HG03196 (cell line): ENCODE results near the gene TIPRL.
"Not testable (repeated sequence)": the region's sequence is repeated elsewhere in the genome, so short reads cannot be mapped to it uniquely, and the experiment has no call there.

ENCODE experiments used
- ATAC-seq: cut with Tn5 transposase; IDR thresholded peaks from one replicate; pipeline ENCODE4 v1.9.1; 2021; ENCODE audit not compliant: unreplicated experiment

Gene TIPRL

GRCh38 chr1:168178638-168179437 lies at the start of gene TIPRL:
Gene TIPRL (plus strand): TSS chr1:168178962. CDS start chr1:168179078, 116 bp downstream.
- peak; percentile 87 for ATAC-seq

GRCh38 chr1:168129933-168130332 lies 48.8 kb upstream of the TIPRL start:
- no peak for ATAC-seq

GRCh38 chr1:168134132-168134531 lies 44.6 kb upstream of the TIPRL start:
- no peak for ATAC-seq

- ATAC-seq, result no peak
Measured at GRCh38 chr1:168134642-168135041, 44.1 kb upstream of the TIPRL start.

GRCh38 chr1:168135116-168135920 lies 43.4 kb upstream of the TIPRL start:
- no peak for ATAC-seq

GRCh38 chr1:168135921-168136708 lies 42.6 kb upstream of the TIPRL start:
- no peak for ATAC-seq

- ATAC-seq, result no peak
Measured at GRCh38 chr1:168136709-168137514, 41.9 kb upstream of the TIPRL start, which contains the start of gene GPR161. Gene GPR161 (minus strand): TSS chr1:168136930. CDS start chr1:168104850, 32,080 bp downstream.

GRCh38 chr1:168137515-168137821 lies 41.3 kb upstream of the TIPRL start:
- ATAC-seq, result no peak

GRCh38 chr1:168138134-168138533 lies 40.6 kb upstream of the TIPRL start:
- ATAC-seq, result no peak

GRCh38 chr1:168139070-168139469 lies 39.7 kb upstream of the TIPRL start:
- no peak for ATAC-seq

GRCh38 chr1:168141871-168142385 lies 36.8 kb upstream of the TIPRL start:
- ATAC-seq, result no peak

- ATAC-seq, result peak; percentile 95
Measured at GRCh38 chr1:168145184-168146159, 33.3 kb upstream of the TIPRL start.

GRCh38 chr1:168146160-168146539 lies 32.6 kb upstream of the TIPRL start:
- no peak for ATAC-seq

- ATAC-seq, result no peak
Measured at GRCh38 chr1:168146626-168147025, 32.1 kb upstream of the TIPRL start.

GRCh38 chr1:168148916-168149315 lies 29.8 kb upstream of the TIPRL start:
- ATAC-seq, result no peak

- no peak for ATAC-seq
Measured at GRCh38 chr1:168150283-168150682, 28.5 kb upstream of the TIPRL start.

GRCh38 chr1:168151935-168152334 lies 26.8 kb upstream of the TIPRL start:
- ATAC-seq, result no peak

GRCh38 chr1:168154707-168155106 lies 24.1 kb upstream of the TIPRL start:
- ATAC-seq, result not testable (repeated sequence)

- no peak for ATAC-seq
Measured at GRCh38 chr1:168155910-168156309, 22.9 kb upstream of the TIPRL start.
